ENCODE data around the gene MAGI2. TPM values are rescaled to one million over a fixed set of nuclear protein-coding genes. Genes with fewer than 3 reads are reported as not detected.

The MAGI2 gene
- total and polyA plus RNA-seq, 2 experiments from 2014 or later, result 10.4 to 26.4 TPM

GRCh38 chr7:77979219-77979618 lies 1474.2 kb downstream of the MAGI2 start:
- ATAC-seq (peak; percentile 38; the same call in 2 of the 3 replicates), DNase-seq (ENCODE audit: low spot score) (no peak)

DNA sequence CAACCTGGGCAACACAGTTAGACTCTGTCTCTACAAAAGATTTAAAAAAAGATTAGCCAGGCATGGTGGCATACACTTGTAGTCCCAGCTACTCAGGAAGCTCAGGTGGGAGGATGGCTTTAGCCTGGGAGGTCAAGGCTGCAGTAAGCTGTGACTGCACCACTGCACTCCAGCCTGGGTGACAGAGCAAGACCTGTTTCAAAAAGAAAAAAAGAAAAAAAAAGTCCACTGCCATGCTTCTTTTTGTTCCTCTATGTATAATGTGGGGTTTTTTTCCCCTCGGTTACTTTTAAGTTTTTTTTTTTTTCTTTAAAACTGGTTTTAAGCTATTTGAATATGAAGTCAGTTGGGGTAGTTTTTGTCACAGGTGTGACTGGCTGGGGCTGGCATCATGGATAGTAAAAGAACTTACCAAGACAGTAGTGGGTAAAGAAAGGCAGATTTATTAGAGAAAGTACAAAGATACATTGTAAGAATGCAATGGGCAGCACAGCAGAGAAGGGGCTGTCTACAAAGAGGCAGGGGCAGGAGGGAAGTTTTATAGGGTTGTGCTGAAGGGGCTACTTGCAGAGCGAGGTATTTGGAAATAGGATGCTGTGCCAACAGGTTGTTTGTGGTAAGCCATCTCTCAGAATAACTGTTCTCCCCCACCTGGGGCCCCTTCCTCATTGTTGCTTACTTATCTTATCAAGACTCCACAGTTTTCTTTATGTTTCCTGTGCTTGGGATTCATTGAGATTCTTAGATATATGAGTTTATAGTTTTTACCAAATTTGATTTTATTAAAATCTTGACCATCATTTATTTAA lies 1477.6 kb downstream of the MAGI2 start:
- Mint-ChIP-seq H3K27me3 (ENCODE audit: insufficient read depth, low read depth, poor library complexity) (no peaks in the 10 kb centered on the region), H3K4me1 (peaks cover 6% of the 10 kb centered on the region), H3K36me3 (ENCODE audit: low read depth) (no peaks in the 10 kb centered on the region), H3K4me3 (no peak overlapping the region), H3K9me3 (no peaks in the 10 kb centered on the region), H3K27ac (no peak overlapping the region)
- DNase-seq (ENCODE audit: low spot score) (no peak), ATAC-seq (no peak)
- Histone ChIP-seq H3K4me1 (ENCODE audit: insufficient read depth) (no peaks in the 10 kb centered on the region; the same call in 1 of the 2 replicates), H3K4me3 (no peak overlapping the region), H3K27ac (ENCODE audit: low read depth) (no peak overlapping the region), H3K27me3 (ENCODE audit: insufficient read depth) (no peaks in the 10 kb centered on the region), H3K9me2 (ENCODE audit: insufficient read depth) (no peaks in the 10 kb centered on the region), H2AFZ (0 out of 2 replicates have a peak overlapping the region, but pooled peaks have one; percentile 21), H3K79me2 (replicated peaks; ENCODE audit: insufficient read depth) (no peaks in the 10 kb centered on the region), H3K4me2 (no peak overlapping the region), H4K20me1 (replicated peaks; ENCODE audit: insufficient read depth) (no peaks in the 10 kb centered on the region), H3F3A (replicated peaks; ENCODE audit: low read depth) (no peaks in the 10 kb centered on the region), H3K36me3 (ENCODE audit: insufficient read depth) (no peaks in the 10 kb centered on the region)
- TF ChIP-seq STAT1 (IDR thresholded peaks at IDR 0.05; ENCODE audit: unreplicated experiment) (no peak), ZNF114 (CRISPR knock-in tag; IDR thresholded peaks at IDR 0.05) (no peak), CREB1 (CRISPR knock-in tag; IDR thresholded peaks at IDR 0.05; ENCODE audit: low read depth) (no peak), JUNB (IDR thresholded peaks at IDR 0.05; ENCODE audit: unreplicated experiment) (no peak), POLR2AphosphoS5 (IDR thresholded peaks at IDR 0.05; ENCODE audit: low read depth) (no peak), ZNF331 (CRISPR knock-in tag; IDR thresholded peaks at IDR 0.05; ENCODE audit: low read depth) (no peak)
- TF ChIP-seq, protein P1, sequence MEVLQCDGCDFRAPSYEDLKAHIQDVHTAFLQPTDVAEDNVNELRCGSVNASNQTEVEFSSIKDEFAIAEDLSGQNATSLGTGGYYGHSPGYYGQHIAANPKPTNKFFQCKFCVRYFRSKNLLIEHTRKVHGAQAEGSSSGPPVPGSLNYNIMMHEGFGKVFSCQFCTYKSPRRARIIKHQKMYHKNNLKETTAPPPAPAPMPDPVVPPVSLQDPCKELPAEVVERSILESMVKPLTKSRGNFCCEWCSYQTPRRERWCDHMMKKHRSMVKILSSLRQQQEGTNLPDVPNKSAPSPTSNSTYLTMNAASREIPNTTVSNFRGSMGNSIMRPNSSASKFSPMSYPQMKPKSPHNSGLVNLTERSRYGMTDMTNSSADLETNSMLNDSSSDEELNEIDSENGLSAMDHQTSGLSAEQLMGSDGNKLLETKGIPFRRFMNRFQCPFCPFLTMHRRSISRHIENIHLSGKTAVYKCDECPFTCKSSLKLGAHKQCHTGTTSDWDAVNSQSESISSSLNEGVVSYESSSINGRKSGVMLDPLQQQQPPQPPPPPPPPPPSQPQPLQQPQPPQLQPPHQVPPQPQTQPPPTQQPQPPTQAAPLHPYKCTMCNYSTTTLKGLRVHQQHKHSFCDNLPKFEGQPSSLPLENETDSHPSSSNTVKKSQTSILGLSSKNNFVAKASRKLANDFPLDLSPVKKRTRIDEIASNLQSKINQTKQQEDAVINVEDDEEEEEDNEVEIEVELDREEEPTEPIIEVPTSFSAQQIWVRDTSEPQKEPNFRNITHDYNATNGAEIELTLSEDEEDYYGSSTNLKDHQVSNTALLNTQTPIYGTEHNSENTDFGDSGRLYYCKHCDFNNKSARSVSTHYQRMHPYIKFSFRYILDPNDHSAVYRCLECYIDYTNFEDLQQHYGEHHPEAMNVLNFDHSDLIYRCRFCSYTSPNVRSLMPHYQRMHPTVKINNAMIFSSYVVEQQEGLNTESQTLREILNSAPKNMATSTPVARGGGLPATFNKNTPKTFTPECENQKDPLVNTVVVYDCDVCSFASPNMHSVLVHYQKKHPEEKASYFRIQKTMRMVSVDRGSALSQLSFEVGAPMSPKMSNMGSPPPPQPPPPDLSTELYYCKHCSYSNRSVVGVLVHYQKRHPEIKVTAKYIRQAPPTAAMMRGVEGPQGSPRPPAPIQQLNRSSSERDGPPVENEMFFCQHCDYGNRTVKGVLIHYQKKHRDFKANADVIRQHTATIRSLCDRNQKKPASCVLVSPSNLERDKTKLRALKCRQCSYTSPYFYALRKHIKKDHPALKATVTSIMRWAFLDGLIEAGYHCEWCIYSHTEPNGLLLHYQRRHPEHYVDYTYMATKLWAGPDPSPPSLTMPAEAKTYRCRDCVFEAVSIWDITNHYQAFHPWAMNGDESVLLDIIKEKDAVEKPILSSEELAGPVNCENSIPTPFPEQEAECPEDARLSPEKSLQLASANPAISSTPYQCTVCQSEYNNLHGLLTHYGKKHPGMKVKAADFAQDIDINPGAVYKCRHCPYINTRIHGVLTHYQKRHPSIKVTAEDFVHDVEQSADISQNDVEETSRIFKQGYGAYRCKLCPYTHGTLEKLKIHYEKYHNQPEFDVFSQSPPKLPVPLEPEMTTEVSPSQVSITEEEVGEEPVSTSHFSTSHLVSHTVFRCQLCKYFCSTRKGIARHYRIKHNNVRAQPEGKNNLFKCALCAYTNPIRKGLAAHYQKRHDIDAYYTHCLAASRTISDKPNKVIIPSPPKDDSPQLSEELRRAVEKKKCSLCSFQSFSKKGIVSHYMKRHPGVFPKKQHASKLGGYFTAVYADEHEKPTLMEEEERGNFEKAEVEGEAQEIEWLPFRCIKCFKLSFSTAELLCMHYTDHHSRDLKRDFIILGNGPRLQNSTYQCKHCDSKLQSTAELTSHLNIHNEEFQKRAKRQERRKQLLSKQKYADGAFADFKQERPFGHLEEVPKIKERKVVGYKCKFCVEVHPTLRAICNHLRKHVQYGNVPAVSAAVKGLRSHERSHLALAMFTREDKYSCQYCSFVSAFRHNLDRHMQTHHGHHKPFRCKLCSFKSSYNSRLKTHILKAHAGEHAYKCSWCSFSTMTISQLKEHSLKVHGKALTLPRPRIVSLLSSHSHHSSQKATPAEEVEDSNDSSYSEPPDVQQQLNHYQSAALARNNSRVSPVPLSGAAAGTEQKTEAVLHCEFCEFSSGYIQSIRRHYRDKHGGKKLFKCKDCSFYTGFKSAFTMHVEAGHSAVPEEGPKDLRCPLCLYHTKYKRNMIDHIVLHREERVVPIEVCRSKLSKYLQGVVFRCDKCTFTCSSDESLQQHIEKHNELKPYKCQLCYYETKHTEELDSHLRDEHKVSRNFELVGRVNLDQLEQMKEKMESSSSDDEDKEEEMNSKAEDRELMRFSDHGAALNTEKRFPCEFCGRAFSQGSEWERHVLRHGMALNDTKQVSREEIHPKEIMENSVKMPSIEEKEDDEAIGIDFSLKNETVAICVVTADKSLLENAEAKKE (CRISPR knock-in tag; IDR thresholded peaks at IDR 0.05), result no peak
- TF ChIP-seq, protein P2, sequence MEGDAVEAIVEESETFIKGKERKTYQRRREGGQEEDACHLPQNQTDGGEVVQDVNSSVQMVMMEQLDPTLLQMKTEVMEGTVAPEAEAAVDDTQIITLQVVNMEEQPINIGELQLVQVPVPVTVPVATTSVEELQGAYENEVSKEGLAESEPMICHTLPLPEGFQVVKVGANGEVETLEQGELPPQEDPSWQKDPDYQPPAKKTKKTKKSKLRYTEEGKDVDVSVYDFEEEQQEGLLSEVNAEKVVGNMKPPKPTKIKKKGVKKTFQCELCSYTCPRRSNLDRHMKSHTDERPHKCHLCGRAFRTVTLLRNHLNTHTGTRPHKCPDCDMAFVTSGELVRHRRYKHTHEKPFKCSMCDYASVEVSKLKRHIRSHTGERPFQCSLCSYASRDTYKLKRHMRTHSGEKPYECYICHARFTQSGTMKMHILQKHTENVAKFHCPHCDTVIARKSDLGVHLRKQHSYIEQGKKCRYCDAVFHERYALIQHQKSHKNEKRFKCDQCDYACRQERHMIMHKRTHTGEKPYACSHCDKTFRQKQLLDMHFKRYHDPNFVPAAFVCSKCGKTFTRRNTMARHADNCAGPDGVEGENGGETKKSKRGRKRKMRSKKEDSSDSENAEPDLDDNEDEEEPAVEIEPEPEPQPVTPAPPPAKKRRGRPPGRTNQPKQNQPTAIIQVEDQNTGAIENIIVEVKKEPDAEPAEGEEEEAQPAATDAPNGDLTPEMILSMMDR (conservative IDR thresholded peaks at IDR 0.05; ENCODE audit: low read depth in 2 of 2), result no peak

More at GRCh38 chr7:77979219-77979618, 1474.2 kb downstream of the MAGI2 start:
- Histone ChIP-seq H3K27me3 (ENCODE audit: insufficient read depth) (no peaks in the 10 kb centered on the region), H3K36me3 (ENCODE audit: insufficient read depth) (no peaks in the 10 kb centered on the region), H3K4me3 (no peak overlapping the region), H3K4me2 (no peak overlapping the region), H4K20me1 (replicated peaks; ENCODE audit: insufficient read depth) (no peaks in the 10 kb centered on the region), H3K4me1 (ENCODE audit: insufficient read depth) (no peaks in the 10 kb centered on the region; the same call in 1 of the 2 replicates), H3K27ac (ENCODE audit: low read depth) (no peak overlapping the region), H3F3A (replicated peaks; ENCODE audit: low read depth) (no peaks in the 10 kb centered on the region), H3K79me2 (replicated peaks; ENCODE audit: insufficient read depth) (no peaks in the 10 kb centered on the region), H3K9me2 (ENCODE audit: insufficient read depth) (no peaks in the 10 kb centered on the region), H2AFZ (peak overlapping the region; percentile 69; the same call in 1 of the 2 replicates)
- H3K4me1 Mint-ChIP-seq, result peaks cover 6% of the 10 kb centered on the region
- no peaks in the 10 kb centered on the region for H3K36me3 Mint-ChIP-seq (ENCODE audit: low read depth)
- H3K4me3 Mint-ChIP-seq, result no peak overlapping the region
- no peaks in the 10 kb centered on the region for H3K9me3 Mint-ChIP-seq
- H3K27me3 Mint-ChIP-seq (ENCODE audit: insufficient read depth, low read depth, poor library complexity), result peaks cover 4% of the 10 kb centered on the region
- no peak overlapping the region for H3K27ac Mint-ChIP-seq
- no peak for TF ChIP-seq EZH2phosphoT487 (IDR thresholded peaks at IDR 0.05; ENCODE audit: unreplicated experiment)
- no peak for TF ChIP-seq ETS1 (IDR thresholded peaks at IDR 0.05)
- TF ChIP-seq EZH2 (IDR thresholded peaks at IDR 0.05; ENCODE audit: low read depth, unreplicated experiment), result no peak
- TF ChIP-seq STAT1 (IDR thresholded peaks at IDR 0.05; ENCODE audit: unreplicated experiment), result no peak
- no peak for TF ChIP-seq ZNF331 (CRISPR knock-in tag; IDR thresholded peaks at IDR 0.05; ENCODE audit: low read depth)
- no peak for TF ChIP-seq NANOG (IDR thresholded peaks at IDR 0.05; ENCODE audit: borderline replicate concordance)
- TF ChIP-seq CREB1 (CRISPR knock-in tag; IDR thresholded peaks at IDR 0.05; ENCODE audit: low read depth), result no peak
